ENCODE results near the gene LRCH1.

Gene LRCH1

DNA sequence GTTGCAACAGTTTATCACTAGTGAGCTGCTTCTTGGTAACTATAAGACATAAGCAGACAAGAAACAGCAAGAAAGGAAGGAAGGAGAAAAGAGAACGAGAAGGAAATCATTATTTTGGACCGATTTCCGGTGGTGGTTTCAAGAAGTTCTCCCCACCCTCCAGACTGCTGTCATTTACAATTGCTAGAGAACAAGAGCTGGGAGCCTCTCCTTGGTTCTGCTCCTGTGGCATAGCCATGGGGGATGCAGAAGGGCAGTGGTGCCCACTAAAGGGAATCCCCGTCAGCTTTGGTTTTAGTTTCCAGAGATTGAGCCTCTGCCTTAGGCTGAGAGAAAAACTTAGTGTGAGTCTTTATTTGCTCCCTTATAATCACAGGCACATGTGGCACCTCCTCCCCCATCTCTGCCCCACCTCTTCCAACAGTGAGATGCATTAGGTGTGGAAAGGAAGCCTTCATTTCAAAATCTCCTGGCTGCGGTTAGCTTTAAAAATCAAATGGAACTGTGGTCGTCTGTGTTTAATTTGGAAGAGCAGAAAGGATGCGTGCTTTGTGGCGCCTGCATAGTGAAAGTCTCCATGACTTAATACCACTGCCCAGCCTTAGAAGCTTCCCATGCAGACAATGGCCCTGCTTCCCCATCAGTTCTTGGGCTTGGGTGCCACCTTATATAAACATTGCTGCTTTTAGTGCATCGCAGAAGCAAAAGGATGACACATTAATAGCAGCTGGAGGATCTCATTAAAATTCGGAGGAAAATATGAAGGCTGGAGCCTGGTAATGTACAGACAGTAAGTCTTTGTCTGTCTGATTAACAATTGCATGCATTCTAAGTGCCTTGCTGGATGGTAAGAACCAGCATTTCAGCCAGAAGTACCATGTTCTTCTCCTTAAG lies 25.0 kb downstream of the LRCH1 start:
- no peak for DNase-seq (ENCODE audit: low read depth, low spot score)
- H3K4me3 ChIP-seq (ENCODE audit: low read length), result no peak overlapping the region

- no peak for DNase-seq (ENCODE audit: low read depth, low spot score)
These were observed 25.6 kb downstream of the LRCH1 start for GRCh38 chr13:46578590-46578975.

GRCh38 chr13:46580362-46580839 lies 27.4 kb downstream of the LRCH1 start:
- no peak overlapping the region for H3K4me3 ChIP-seq (ENCODE audit: low read length)
- DNase-seq (ENCODE audit: low read depth, low spot score), result no peak

More at GRCh38 chr13:46578590-46578975, 25.6 kb downstream of the LRCH1 start:
- H3K4me3 ChIP-seq (ENCODE audit: low read length), result no peak overlapping the region

DNA sequence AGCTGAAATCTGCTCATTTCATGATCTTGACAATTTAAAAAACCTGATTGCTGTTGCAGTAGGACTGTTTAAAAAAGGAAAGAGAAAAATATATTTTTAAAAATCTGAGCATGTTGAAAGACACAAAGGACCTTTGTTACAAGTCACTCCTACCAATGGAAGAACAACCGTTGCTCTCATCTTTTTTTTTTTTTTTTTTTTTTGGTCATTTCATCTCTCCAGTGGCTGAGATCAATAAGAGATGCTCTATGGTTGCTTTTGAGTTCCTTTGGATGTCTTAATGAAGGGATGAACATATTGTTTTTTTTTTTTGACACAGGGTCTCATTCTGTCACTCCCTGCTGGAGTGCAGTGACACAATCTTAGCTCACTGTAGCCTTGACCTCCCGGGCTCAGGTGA lies 29.2 kb downstream of the LRCH1 start:
- no peak for DNase-seq (ENCODE audit: low read depth, low spot score)
- H3K4me3 ChIP-seq (ENCODE audit: low read length), result no peak overlapping the region

GRCh38 chr13:46586751-46587514 lies 34.0 kb downstream of the LRCH1 start:
- H3K4me3 ChIP-seq (ENCODE audit: low read length), result no peak overlapping the region
- no peak for DNase-seq (ENCODE audit: low read depth, low spot score)

- H3K4me3 ChIP-seq (ENCODE audit: low read length), result no peak overlapping the region
- DNase-seq (ENCODE audit: low read depth, low spot score), result no peak
These were observed 34.9 kb downstream of the LRCH1 start for GRCh38 chr13:46587807-46588418.

- no peak for DNase-seq (ENCODE audit: low read depth, low spot score)
- no peak overlapping the region for H3K4me3 ChIP-seq (ENCODE audit: low read length)
These were observed 39.4 kb downstream of the LRCH1 start for GRCh38 chr13:46592385-46592784.

- peak; percentile 28 for DNase-seq (ENCODE audit: low read depth, low spot score)
- no peak overlapping the region for H3K4me3 ChIP-seq (ENCODE audit: low read length)
These were observed 40.4 kb downstream of the LRCH1 start for GRCh38 chr13:46593398-46593797.

GRCh38 chr13:46594374-46595078 lies 41.6 kb downstream of the LRCH1 start:
- H3K4me3 ChIP-seq (ENCODE audit: low read length), result no peak overlapping the region
- DNase-seq (ENCODE audit: low read depth, low spot score), result no peak

DNA sequence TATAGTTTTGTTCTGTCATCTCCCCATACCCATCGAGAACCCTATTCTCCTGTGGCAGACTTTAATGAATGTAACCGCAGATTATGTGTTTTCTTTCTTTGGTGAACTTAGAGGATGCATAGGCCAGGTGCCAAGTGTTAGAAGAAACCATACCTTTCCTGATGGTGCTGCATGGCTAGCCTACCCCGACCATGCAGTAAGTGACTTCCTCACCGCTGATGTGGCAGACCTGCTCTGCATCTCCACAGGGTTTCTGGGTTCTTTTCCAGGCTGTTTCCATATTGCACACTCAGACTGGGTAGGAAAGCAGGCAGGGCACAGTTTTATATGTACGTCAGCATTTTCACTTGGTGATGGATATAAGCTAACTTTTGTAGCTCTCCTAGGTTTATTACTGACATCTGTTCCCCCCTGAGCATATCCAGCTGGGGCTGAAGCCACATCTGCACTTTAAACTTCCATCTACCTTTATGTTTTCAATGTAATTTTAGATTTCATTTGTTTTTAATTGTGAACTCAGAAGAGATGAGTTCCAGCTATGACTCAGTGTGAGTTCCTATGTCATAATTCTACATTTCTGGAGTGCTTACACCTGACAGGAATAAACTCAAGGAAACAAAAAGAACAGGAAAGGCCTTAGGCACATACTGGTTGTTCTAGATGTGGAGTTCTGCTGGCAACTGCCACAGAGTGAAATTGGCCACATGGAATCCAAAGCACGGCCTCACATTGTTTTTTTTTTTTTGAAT lies 42.3 kb downstream of the LRCH1 start:
- DNase-seq (ENCODE audit: low read depth, low spot score), result peak; percentile 29
- H3K4me3 ChIP-seq (ENCODE audit: low read length), result no peak overlapping the region

GRCh38 chr13:46595885-46596275 lies 42.9 kb downstream of the LRCH1 start:
- no peak overlapping the region for H3K4me3 ChIP-seq (ENCODE audit: low read length)
- DNase-seq (ENCODE audit: low read depth, low spot score), result no peak

- no peak overlapping the region for H3K4me3 ChIP-seq (ENCODE audit: low read length)
- no peak for DNase-seq (ENCODE audit: low read depth, low spot score)
These were observed 43.5 kb downstream of the LRCH1 start for GRCh38 chr13:46596466-46596865.

- no peak overlapping the region for H3K4me3 ChIP-seq (ENCODE audit: low read length)
- DNase-seq (ENCODE audit: low read depth, low spot score), result no peak
These were observed 45.3 kb downstream of the LRCH1 start for GRCh38 chr13:46598140-46598819.

DNA sequence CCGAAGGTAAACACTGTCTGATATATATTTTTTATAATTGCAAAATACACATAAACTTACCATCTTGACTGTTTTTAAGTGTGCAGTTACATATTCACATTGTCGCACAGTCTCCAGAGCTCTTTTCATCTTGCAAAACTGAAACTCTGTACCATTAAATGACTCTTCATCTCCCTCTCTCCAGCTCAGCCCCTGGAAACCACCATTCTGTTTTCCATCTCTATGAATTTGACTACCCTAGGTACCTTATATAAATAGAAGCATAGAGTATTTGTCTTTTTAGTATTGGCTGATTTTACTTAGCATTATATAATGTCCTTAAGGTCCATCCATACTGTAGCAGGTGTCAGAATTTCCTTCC lies 45.8 kb downstream of the LRCH1 start:
- DNase-seq (ENCODE audit: low read depth, low spot score), result no peak
- no peak overlapping the region for H3K4me3 ChIP-seq (ENCODE audit: low read length)

DNA sequence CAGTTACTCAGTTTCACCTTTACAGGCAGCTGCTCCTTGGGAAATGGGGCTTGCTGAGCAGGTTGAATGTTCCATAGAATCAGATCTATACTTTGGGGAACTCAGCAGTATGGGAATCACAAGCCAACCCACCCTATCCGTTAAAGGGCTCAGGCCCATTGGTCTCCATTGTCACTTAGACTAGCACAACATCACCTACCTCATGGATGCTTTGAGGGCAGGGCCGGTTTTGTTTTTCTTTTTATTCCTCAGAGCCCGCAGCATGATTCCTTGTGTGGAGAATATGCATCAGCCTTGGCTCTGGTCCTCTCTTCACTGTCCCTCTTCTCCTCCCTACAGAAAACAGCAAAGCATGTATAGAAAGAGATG lies 48.0 kb downstream of the LRCH1 start:
- DNase-seq (ENCODE audit: low read depth, low spot score), result no peak

DNA sequence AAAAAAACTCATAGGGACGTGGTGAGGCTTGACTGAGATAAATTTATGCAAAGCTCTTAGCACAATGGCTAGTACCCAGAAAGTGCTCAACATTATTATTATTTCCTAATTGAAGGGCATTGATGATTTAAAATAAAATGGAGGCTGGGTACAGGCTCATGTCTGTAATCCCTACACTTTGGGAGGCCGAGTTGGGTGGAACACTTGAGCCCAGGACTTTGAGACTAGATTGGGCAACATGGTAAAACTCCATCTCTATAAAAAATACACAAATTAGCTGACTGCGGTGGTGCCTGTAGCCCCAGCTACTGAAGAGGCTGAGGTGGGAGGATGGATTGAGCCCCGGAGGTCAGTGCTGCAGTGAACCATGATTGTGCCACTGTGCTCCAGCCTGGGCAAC lies 49.6 kb downstream of the LRCH1 start:
- DNase-seq (ENCODE audit: low read depth, low spot score), result no peak
- no peak overlapping the region for H3K4me3 ChIP-seq (ENCODE audit: low read length)

More for the DNA sequence above, 48.0 kb downstream of the LRCH1 start:
- no peak overlapping the region for H3K4me3 ChIP-seq (ENCODE audit: low read length)

GRCh38 chr13:46603165-46603603 lies 50.2 kb downstream of the LRCH1 start:
- no peak for DNase-seq (ENCODE audit: low read depth, low spot score)
- no peak overlapping the region for H3K4me3 ChIP-seq (ENCODE audit: low read length)

Data from Jurkat, Clone E6-1 (cell line).